Adipocyte (in vitro differentiated cells): ENCODE results near the gene FAM222B.
"Not testable (repeated sequence)": the region's sequence is repeated elsewhere in the genome, so short reads cannot be mapped to it uniquely, and the experiment has no call there.

ENCODE experiments used
- DNase-seq: peaks from one replicate; pipeline ENCODE4 v3.0.0-alpha.2; 2015; ENCODE audit warnings: low read depth
- H3K27me3 ChIP-seq: replicated peaks from 2 replicates; pipeline ENCODE4 v1.7.0; 2013; ENCODE audit warnings: mild to moderate bottlenecking, low read length, moderate library complexity; ENCODE audit not compliant: control insufficient read depth, insufficient read depth
- H3K36me3 ChIP-seq: 2 replicates; pipeline ENCODE4 v1.7.0; 2013; ENCODE audit warnings: low read length, mild to moderate bottlenecking, moderate library complexity; ENCODE audit not compliant: control insufficient read depth, insufficient read depth, severe bottlenecking
- H3K4me1 ChIP-seq: 2 replicates; pipeline ENCODE4 v1.7.0; 2013; ENCODE audit warnings: mild to moderate bottlenecking, low read length, moderate library complexity; ENCODE audit not compliant: control insufficient read depth, insufficient read depth
- H3K4me3 ChIP-seq: 2 replicates; pipeline ENCODE4 v1.7.0; 2013; ENCODE audit warnings: mild to moderate bottlenecking, low read length, moderate library complexity
- H3K9ac ChIP-seq: 2 replicates; pipeline ENCODE4 v1.7.0; 2013; ENCODE audit warnings: mild to moderate bottlenecking, low read length, moderate library complexity
- H3K9me3 ChIP-seq: 2 replicates; pipeline ENCODE4 v1.7.0; 2013; ENCODE audit warnings: mild to moderate bottlenecking, low read length, moderate library complexity; ENCODE audit not compliant: control insufficient read depth

The FAM222B gene

DNA sequence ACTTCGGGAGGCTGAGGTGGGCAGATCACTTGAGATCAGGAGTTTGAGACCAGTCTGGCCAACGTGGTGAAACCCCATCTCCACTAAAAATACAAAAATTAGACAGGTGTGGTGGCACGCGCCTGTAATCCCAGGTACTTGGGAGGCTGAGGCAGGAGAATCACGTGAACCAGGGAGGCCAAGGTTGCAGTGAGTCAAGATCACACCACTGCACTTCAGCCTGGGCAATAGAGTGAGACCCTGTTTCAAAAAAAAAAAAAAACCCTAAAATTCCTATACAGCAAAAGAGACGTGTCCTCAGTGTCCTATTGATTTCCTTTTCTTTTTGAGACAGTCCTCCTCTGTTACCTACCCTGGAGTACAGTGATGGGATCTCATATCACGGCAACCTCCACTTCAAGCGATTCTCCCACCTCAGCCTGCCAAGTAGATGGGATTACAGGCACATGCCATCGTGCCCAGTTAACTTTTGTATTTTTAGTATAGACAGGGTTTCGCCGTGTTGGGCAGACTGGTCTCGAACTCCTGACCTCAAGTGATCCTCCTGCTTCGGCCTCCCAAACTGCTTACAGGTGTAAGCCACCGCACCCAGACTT, 47.6 kb downstream of the FAM222B start:
- not testable (repeated sequence) for H3K4me1 ChIP-seq, DNase-seq, H3K36me3 ChIP-seq, H3K27me3 ChIP-seq, H3K9ac ChIP-seq, H3K4me3 ChIP-seq, H3K9me3 ChIP-seq

DNA sequence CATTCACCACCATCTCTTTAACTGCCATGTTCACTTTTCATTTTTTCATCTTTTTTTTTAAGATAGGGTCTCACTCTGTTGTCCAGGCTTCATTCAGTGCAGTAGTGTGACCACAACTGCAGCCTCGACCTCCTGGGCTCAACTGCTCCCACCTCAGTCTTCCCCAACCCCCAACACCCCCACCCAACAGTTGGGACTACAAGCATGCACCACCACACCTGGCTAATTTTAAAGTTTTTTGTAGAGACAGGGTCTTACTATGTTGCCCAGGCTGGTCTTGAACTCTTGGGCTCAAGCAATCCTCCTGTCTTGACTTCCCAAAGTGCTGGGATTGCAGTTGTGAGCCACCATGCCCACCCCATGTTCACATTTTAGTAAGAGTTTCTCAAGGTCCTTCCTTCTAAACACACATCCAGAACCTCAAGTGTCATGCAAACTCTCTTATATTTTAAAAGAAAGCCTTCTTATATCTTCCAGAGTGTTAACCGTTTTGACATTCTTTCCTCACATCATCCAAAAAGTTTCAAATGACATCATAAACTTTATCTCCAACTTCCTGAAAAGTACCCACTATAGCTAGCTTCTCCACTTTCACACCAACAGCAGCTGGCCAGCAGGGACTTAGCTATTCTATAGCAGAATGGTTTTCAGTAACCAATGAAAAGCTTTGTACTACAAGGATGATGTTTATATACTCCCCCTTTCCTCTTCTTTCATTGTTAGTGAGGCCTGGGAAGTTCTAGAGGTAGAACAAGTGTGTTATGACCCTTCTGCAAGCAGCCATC, 49.5 kb downstream of the FAM222B start:
- Histone ChIP-seq H3K9ac (no peak overlapping the region), H3K27me3 (no peaks in the 10 kb centered on the region), H3K9me3 (no peaks in the 10 kb centered on the region), H3K36me3 (peaks cover 7% of the 10 kb centered on the region), H3K4me1 (peaks cover 12% of the 10 kb centered on the region), H3K4me3 (no peak overlapping the region)
- DNase-seq: no peak

DNA sequence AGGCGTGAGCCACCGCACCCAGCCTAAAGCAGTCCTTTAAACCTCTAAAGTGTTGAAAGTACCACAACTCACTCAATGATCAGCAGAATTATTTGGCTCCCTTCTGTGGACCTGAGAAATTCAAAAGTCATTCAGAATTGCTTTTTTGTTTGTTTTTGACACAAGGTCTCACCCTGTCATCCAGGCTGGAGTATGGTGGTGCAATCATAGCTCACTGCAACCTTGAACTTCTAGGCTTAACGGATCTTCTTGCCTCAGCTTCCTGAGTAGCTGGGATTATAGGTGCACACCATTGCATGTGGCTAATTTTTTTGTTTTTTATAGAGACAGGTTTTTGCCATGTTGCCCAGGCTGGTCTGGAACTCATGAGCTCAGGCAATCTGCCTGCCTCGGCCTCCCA, 54.5 kb downstream of the FAM222B start:
- DNase-seq: no peak
- H3K9me3 ChIP-seq: no peaks in the 10 kb centered on the region
- H3K36me3 ChIP-seq: peaks cover 2% of the 10 kb centered on the region
- H3K4me3 ChIP-seq: no peak overlapping the region
- peaks cover 6% of the 10 kb centered on the region for H3K4me1 ChIP-seq
- H3K9ac ChIP-seq: no peak overlapping the region
- no peaks in the 10 kb centered on the region for H3K27me3 ChIP-seq

GRCh38 chr17:28783161-28783560, 59.4 kb downstream of the FAM222B start:
- no peak overlapping the region for H3K4me3 ChIP-seq
- no peaks in the 10 kb centered on the region for H3K4me1 ChIP-seq
- no peaks in the 10 kb centered on the region for H3K9me3 ChIP-seq
- no peaks in the 10 kb centered on the region for H3K27me3 ChIP-seq
- H3K9ac ChIP-seq: no peak overlapping the region
- DNase-seq: no peak
- peaks cover 11% of the 10 kb centered on the region for H3K36me3 ChIP-seq

- not testable (repeated sequence) for DNase-seq, H3K4me1 ChIP-seq, H3K4me3 ChIP-seq, H3K36me3 ChIP-seq, H3K9me3 ChIP-seq, H3K27me3 ChIP-seq, H3K9ac ChIP-seq
Measured at GRCh38 chr17:28779601-28780000, 63.0 kb downstream of the FAM222B start.

- H3K4me1 ChIP-seq: no peaks in the 10 kb centered on the region
- no peak for DNase-seq
- H3K27me3 ChIP-seq: no peaks in the 10 kb centered on the region
- H3K36me3 ChIP-seq: peaks cover 13% of the 10 kb centered on the region
- H3K4me3 ChIP-seq: no peak overlapping the region
- no peak overlapping the region for H3K9ac ChIP-seq
- H3K9me3 ChIP-seq: no peaks in the 10 kb centered on the region
Measured at GRCh38 chr17:28777178-28777577, 65.4 kb downstream of the FAM222B start.

GRCh38 chr17:28774206-28774605, 68.4 kb downstream of the FAM222B start:
- no peaks in the 10 kb centered on the region for H3K27me3 ChIP-seq

GRCh38 chr17:28773736-28774135, 68.9 kb downstream of the FAM222B start:
- no peak overlapping the region for H3K4me3 ChIP-seq
- H3K36me3 ChIP-seq: peaks cover 4% of the 10 kb centered on the region
- no peak overlapping the region for H3K9ac ChIP-seq
- H3K9me3 ChIP-seq: no peaks in the 10 kb centered on the region
- H3K27me3 ChIP-seq: no peaks in the 10 kb centered on the region
- DNase-seq: no peak
- H3K4me1 ChIP-seq: no peaks in the 10 kb centered on the region

More at GRCh38 chr17:28774206-28774605, 68.4 kb downstream of the FAM222B start:
- H3K36me3 ChIP-seq: peaks cover 4% of the 10 kb centered on the region
- no peak overlapping the region for H3K4me3 ChIP-seq
- DNase-seq: no peak
- no peaks in the 10 kb centered on the region for H3K9me3 ChIP-seq
- no peaks in the 10 kb centered on the region for H3K4me1 ChIP-seq
- no peak overlapping the region for H3K9ac ChIP-seq

DNA sequence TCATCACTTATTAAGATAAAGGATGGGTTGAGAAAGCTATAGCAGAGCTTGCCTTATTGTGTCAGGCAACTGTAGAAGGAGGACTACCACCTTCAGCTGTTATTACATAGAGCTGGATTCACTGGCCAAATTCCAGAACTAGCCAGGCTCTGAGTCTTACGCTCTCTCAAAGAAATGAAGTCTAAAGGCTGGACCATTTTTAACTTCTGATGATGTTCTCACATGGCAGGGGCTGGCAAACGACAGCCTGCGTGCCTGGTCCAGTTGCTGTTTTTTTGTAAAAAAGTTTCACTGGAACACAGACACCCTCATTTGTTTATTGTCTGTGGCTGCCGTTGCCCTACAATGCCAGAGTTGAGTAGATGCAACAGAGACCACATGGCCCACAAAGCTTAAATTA, 77.6 kb downstream of the FAM222B start:
- Histone ChIP-seq H3K4me1 (peaks cover 8% of the 10 kb centered on the region), H3K9ac (no peak overlapping the region), H3K27me3 (no peaks in the 10 kb centered on the region), H3K4me3 (no peak overlapping the region), H3K36me3 (peaks cover 44% of the 10 kb centered on the region), H3K9me3 (no peaks in the 10 kb centered on the region)
- DNase-seq: no peak

DNA sequence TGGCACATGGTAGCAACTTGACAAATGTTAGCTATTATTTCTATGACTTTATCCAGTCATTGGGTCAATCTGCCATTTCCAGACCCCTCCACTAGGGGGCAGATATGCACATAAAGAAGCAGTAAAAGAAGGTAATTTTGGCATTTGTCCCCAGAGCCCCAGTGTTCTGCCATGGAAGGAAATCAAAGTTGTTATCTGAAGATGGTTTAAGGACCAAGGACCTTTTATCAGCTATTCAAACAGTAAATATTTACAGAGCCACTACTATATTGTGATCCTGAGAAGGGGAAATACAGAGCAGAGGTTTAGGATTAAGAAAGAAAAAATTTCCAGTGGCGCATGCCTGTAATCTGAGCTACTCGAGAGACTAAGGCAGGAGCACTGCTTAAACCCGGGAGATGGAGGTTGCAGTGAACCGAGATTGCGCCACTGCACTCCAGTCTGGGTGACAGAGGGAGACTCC, 78.8 kb downstream of the FAM222B start:
- DNase-seq: peak; percentile 94
- Histone ChIP-seq H3K4me3 (no peak overlapping the region), H3K4me1 (peaks cover 8% of the 10 kb centered on the region), H3K36me3 (peaks cover 56% of the 10 kb centered on the region), H3K27me3 (no peaks in the 10 kb centered on the region), H3K9ac (no peak overlapping the region), H3K9me3 (no peaks in the 10 kb centered on the region)

DNA sequence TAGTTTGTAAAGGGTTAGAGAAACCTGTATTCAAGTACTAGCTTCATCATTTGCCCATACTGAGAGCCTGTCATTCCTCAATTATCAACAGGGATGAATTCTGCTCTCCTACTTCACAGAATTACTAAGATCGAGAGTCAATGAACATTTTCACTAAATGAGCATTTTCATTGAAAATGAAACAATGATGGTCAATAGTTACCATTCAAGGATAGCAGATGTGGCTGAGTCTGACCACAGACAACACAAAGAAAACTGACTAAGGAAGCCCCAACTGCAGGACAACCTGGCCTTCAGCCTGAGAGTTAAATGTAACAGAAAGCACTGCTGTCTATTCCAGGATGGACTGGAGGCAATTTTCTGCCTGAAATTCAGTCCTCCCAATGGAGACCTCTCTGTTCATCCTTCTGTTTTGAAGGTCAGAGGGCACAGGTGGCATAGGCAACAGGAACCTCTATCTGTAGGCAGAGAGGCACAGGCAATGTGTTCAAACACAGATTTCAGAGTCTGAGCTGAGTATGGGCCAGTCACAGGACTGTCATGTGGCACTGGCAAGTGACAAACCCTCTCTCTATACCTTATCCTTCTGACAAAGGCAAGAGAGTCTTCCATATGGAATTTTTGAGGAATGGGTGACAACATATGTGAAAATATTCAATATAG, 79.3 kb downstream of the FAM222B start:
- peaks cover 8% of the 10 kb centered on the region for H3K4me1 ChIP-seq
- no peaks in the 10 kb centered on the region for H3K27me3 ChIP-seq
- H3K9me3 ChIP-seq: no peaks in the 10 kb centered on the region
- H3K4me3 ChIP-seq: no peak overlapping the region
- no peak overlapping the region for H3K9ac ChIP-seq
- no peak for DNase-seq
- H3K36me3 ChIP-seq: peaks cover 61% of the 10 kb centered on the region
